ENCODE results near the gene PTPN12.

- TF ChIP-seq CTCF (conservative IDR thresholded peaks at IDR 0.05 in 1 of 2, IDR thresholded peaks at IDR 0.05 in 1 of 2; ENCODE audit: low read depth in 1 of 2, low read length in 2 of 2) (no peak), EZH2 (IDR thresholded peaks at IDR 0.05; ENCODE audit: low read length, missing control alignments) (no peak)
These were observed 16.8 kb upstream of the PTPN12 start for GRCh38 chr7:77520261-77520660.
